Loucy (cell line): ENCODE results near the gene DNPEP.
A peak's percentile ranks its signal among the peaks of the same experiment; 100 is the strongest.

ENCODE experiments used
- H2AFZ ChIP-seq: fragments of 200-600 bp; sonication (generic); 2 replicates; pipeline ENCODE4 v1.6.0; 2016; ENCODE audit warnings: antibody characterized with exemption, mild to moderate bottlenecking, low read length, moderate library complexity
- H3F3A ChIP-seq: fragments of 200-600 bp; 2 replicates; pipeline ENCODE4 v1.6.0; 2016; ENCODE audit warnings: antibody characterized with exemption, low read depth, mild to moderate bottlenecking
- H3K27me3 ChIP-seq: fragments of 200-600 bp; sonication (generic); 2 replicates; pipeline ENCODE4 v1.6.1; 2014; ENCODE audit warnings: low read length, mild to moderate bottlenecking; ENCODE audit not compliant: insufficient read depth, poor library complexity, severe bottlenecking
- H3K36me3 ChIP-seq: fragments of 200-600 bp; sonication (generic); 2 replicates; pipeline ENCODE4 v1.6.1; 2016; ENCODE audit warnings: low read length; ENCODE audit not compliant: insufficient read depth
- H3K4me1 ChIP-seq: fragments of 200-600 bp; sonication (generic); 2 replicates; pipeline ENCODE4 v1.5.1; 2014; ENCODE audit warnings: low read length, mild to moderate bottlenecking; ENCODE audit not compliant: insufficient read depth, poor library complexity, severe bottlenecking
- H3K4me2 ChIP-seq: fragments of 200-600 bp; sonication (generic); 2 replicates; pipeline ENCODE4 v1.6.0; 2014; ENCODE audit warnings: antibody characterized with exemption, low read length, low read depth, mild to moderate bottlenecking; ENCODE audit not compliant: poor library complexity, severe bottlenecking
- H3K4me3 ChIP-seq: fragments of 200-600 bp; sonication (generic); 2 replicates; pipeline ENCODE4 v1.5.1; 2014; ENCODE audit warnings: low read length, mild to moderate bottlenecking, mixed read lengths; ENCODE audit not compliant: poor library complexity, severe bottlenecking
- H3K79me2 ChIP-seq: fragments of 200-600 bp; sonication (generic); 2 replicates; pipeline ENCODE4 v1.6.1; 2014; ENCODE audit warnings: low read length; ENCODE audit not compliant: insufficient read depth
- H3K9ac ChIP-seq: fragments of 200-600 bp; sonication (generic); 2 replicates; pipeline ENCODE4 v1.6.0; 2014; ENCODE audit warnings: mild to moderate bottlenecking, low read depth, low read length, moderate library complexity; ENCODE audit not compliant: poor library complexity, severe bottlenecking
- H3K9me2 ChIP-seq: fragments of 200-600 bp; sonication (generic); replicated peaks from 2 replicates; pipeline ENCODE4 v1.6.1; 2016; ENCODE audit warnings: low read depth, low read length, mixed read lengths
- H3K9me3 ChIP-seq: fragments of 200-600 bp; sonication (generic); 2 replicates; pipeline ENCODE4 v1.6.1; 2014; ENCODE audit warnings: mild to moderate bottlenecking, antibody characterized with exemption, low read length, low read depth; ENCODE audit not compliant: insufficient read depth
- H4K20me1 ChIP-seq: fragments of 200-600 bp; sonication (generic); 2 replicates; pipeline ENCODE4 v1.6.0; 2014; ENCODE audit warnings: antibody characterized with exemption, low read length, mild to moderate bottlenecking; ENCODE audit not compliant: insufficient read depth, poor library complexity, severe bottlenecking
- EZH2phosphoT487 ChIP-seq: fragments of 200-600 bp; IDR thresholded peaks from 2 replicates; pipeline ENCODE4 v1.6.1; 2018; ENCODE audit warnings: antibody characterized with exemption, mild to moderate bottlenecking, moderate library complexity, borderline replicate concordance
- TF ChIP-seq, protein P1 (sequence below): fragments of 200-600 bp; sonication (generic); conservative IDR thresholded peaks from 2 replicates; pipeline ENCODE4 v1.5.1; 2014; ENCODE audit warnings: mild to moderate bottlenecking, antibody characterized with exemption, low read length

DNPEP gene

DNA sequence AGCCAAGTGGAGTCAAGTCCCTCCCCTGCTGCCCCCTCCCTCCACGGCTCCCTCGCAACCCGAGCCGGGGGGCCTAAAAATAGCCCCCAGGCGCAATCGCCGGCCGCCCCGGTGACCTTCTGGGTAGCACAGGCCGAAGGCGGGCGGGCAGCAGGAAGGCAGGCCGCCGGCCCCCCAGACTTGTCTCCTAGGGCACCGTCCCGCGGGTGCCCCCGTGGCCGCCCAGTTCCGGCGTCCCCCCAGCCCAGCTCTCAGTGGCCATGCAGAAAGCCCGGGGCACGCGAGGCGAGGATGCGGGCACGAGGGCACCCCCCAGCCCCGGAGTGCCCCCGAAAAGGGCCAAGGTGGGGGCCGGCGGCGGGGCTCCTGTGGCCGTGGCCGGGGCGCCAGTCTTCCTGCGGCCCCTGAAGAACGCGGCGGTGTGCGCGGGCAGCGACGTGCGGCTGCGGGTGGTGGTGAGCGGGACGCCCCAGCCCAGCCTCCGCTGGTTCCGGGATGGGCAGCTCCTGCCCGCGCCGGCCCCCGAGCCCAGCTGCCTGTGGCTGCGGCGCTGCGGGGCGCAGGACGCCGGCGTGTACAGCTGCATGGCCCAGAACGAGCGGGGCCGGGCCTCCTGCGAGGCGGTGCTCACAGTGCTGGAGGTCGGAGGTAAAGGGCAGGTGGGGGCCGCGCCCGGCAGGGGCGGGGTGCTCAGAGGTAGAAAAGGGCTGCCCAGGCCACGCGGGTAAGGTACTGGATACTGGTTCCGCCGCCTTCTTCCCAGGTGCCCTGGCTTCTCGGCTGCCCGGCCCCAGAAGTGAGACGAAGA lies 47.2 kb upstream of the DNPEP start, which contains the start of gene SPEG:
TSS of gene SPEG (plus strand) at position 126 of the 808 bp plus-strand sequence. CDS start at position 261, 135 bp downstream.
- no peaks in the 10 kb centered on the region for H3K9me3 ChIP-seq
- H3K27me3 ChIP-seq: no peaks in the 10 kb centered on the region
- H3K36me3 ChIP-seq: no peaks in the 10 kb centered on the region
- H3K4me3 ChIP-seq: no peak within 1 kb of the TSS
- no peaks in the 10 kb centered on the region for H3K9me2 ChIP-seq
- TF ChIP-seq, protein P1, sequence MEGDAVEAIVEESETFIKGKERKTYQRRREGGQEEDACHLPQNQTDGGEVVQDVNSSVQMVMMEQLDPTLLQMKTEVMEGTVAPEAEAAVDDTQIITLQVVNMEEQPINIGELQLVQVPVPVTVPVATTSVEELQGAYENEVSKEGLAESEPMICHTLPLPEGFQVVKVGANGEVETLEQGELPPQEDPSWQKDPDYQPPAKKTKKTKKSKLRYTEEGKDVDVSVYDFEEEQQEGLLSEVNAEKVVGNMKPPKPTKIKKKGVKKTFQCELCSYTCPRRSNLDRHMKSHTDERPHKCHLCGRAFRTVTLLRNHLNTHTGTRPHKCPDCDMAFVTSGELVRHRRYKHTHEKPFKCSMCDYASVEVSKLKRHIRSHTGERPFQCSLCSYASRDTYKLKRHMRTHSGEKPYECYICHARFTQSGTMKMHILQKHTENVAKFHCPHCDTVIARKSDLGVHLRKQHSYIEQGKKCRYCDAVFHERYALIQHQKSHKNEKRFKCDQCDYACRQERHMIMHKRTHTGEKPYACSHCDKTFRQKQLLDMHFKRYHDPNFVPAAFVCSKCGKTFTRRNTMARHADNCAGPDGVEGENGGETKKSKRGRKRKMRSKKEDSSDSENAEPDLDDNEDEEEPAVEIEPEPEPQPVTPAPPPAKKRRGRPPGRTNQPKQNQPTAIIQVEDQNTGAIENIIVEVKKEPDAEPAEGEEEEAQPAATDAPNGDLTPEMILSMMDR: no peak
- TF ChIP-seq EZH2phosphoT487: no peak
- H3K9ac ChIP-seq: no peak within 1 kb of the TSS
- no peaks in the 10 kb centered on the region for H3K4me1 ChIP-seq
- no peaks in the 10 kb centered on the region for H3F3A ChIP-seq
- no peaks in the 10 kb centered on the region for H3K79me2 ChIP-seq
- no peak within 1 kb of the TSS for H3K4me2 ChIP-seq
- H4K20me1 ChIP-seq: no peaks in the 10 kb centered on the region
- H2AFZ ChIP-seq: no peak within 1 kb of the TSS

DNA sequence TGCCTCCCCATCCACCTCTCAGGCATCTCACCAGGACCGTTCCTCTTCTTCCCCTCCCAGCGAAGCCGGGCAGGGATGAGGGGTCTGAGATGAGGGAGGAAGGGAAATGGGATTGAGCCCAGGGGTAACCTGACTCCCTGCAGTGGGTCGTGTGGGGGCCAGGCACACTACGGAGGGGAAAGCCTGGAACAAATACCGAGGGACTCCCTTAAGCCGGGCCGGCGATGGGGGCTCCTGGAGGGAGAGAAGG lies 46.7 kb upstream of the DNPEP start:
- Histone ChIP-seq H3K4me1 (no peaks in the 10 kb centered on the region), H3K79me2 (no peaks in the 10 kb centered on the region), H2AFZ (no peak overlapping the region), H3F3A (no peaks in the 10 kb centered on the region), H3K9me2 (no peaks in the 10 kb centered on the region), H3K27me3 (no peaks in the 10 kb centered on the region), H3K4me2 (no peak overlapping the region), H3K9ac (no peak overlapping the region), H4K20me1 (no peaks in the 10 kb centered on the region), H3K4me3 (no peak overlapping the region), H3K36me3 (no peaks in the 10 kb centered on the region), H3K9me3 (no peaks in the 10 kb centered on the region)
- TF ChIP-seq, protein P1: no peak
- TF ChIP-seq EZH2phosphoT487: no peak

DNA sequence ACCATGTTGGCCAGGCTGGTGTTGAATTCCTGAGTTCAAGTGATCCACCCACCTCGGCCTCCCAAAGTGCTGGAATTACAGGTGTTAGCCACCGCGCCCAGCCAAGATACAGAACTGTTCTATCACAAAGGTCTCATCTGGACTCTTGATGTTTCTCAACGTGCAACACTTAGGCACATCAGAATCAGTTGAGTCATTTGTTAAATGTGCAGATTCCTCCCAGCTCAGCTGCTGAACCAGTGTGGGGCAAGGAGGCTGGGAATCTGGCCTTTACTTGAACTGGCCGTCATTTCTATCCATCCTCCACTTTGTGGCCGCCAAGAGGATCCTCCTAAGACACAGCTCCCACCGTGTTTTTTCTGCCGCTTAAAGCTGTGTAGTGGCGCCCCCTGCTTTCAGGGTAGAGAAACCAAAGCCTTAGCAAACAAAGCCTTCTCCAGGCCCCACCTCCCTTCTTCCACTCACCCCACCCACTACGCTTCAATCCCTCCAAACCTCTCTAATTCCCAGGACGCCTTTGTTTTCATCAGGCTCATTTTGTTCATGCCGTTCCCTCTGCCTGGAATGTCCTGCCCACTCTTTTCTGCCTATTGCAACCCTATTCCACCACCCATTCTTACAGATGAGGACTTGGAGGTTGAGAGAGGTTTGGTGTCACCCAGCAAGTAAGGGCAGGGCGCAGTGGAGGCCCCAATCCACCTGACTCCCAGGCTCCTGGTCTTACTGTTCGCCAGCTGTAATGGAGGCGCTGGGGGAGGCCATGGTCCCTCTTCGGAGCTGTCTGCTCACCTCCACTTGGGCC lies 46.2 kb upstream of the DNPEP start:
- Histone ChIP-seq H3F3A (no peaks in the 10 kb centered on the region), H3K79me2 (no peaks in the 10 kb centered on the region), H3K27me3 (no peaks in the 10 kb centered on the region), H3K4me3 (no peak overlapping the region), H3K4me1 (no peaks in the 10 kb centered on the region), H3K36me3 (no peaks in the 10 kb centered on the region), H2AFZ (no peak overlapping the region), H3K9ac (no peak overlapping the region), H4K20me1 (no peaks in the 10 kb centered on the region), H3K9me2 (no peaks in the 10 kb centered on the region), H3K4me2 (no peak overlapping the region), H3K9me3 (no peaks in the 10 kb centered on the region)
- TF ChIP-seq, protein P1: peak; percentile 71
- no peak for TF ChIP-seq EZH2phosphoT487
